ENCODE measurements around the gene STUB1. TPM values are rescaled to one million over a fixed set of nuclear protein-coding genes. Genes with fewer than 3 reads are reported as not detected.

The STUB1 gene
- total RNA-seq, 4 donors from 2014 or later = 155 to 215 (median 178) TPM

DNA sequence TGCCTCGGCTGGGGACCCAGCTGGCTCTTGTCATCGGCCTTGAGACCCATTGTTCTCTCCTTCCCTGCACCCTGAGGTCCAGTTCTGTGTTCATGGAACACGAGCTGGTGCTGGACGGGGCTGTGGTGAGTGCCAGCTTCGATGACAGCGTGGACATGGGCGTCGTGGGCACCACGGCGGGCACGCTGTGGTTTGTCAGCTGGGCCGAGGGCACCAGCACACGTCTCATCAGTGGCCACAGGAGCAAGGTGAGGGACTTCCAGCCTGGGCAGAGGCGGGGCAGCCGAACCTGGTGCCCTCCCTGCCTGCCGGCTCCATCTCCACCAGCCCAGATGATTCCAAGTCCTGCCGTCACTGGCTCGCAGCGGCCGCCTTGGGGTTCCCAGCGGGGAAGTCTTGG lies 17.6 kb upstream of the STUB1 start:
- Histone ChIP-seq H3K27ac (replicated peaks in 1 of 4) (no peak overlapping the region), H3K27me3 (no peaks in the 10 kb centered on the region), H3K4me1 (peaks cover 15 to 32% (median 27%) of the 10 kb centered on the region in 4 donors), H3K36me3 (peaks cover 0 to 16% (median 12%) of the 10 kb centered on the region in 4 donors), H3K9me3 (no peaks in the 10 kb centered on the region), H3K4me3 (no peak overlapping the region)
- TF ChIP-seq, protein P1, sequence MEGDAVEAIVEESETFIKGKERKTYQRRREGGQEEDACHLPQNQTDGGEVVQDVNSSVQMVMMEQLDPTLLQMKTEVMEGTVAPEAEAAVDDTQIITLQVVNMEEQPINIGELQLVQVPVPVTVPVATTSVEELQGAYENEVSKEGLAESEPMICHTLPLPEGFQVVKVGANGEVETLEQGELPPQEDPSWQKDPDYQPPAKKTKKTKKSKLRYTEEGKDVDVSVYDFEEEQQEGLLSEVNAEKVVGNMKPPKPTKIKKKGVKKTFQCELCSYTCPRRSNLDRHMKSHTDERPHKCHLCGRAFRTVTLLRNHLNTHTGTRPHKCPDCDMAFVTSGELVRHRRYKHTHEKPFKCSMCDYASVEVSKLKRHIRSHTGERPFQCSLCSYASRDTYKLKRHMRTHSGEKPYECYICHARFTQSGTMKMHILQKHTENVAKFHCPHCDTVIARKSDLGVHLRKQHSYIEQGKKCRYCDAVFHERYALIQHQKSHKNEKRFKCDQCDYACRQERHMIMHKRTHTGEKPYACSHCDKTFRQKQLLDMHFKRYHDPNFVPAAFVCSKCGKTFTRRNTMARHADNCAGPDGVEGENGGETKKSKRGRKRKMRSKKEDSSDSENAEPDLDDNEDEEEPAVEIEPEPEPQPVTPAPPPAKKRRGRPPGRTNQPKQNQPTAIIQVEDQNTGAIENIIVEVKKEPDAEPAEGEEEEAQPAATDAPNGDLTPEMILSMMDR (IDR thresholded peaks at IDR 0.05) = no peak
- TF ChIP-seq POLR2AphosphoS5 (IDR thresholded peaks at IDR 0.05) (no peak), POLR2A (IDR thresholded peaks at IDR 0.05; ENCODE audit: low read depth) (no peak), EP300 (IDR thresholded peaks at IDR 0.05) (no peak)
- intact Hi-C loops (cut with DNase I) = loop anchor here (5.0 kb wide), 1 partner anchor 85 kb away; no protein-coding TSS in a partner anchor
- 91% methylated on average over 16 of the region's 21 CpGs for WGBS
- no peak for DNase-seq (ENCODE audit: extremely low spot score)

DNA sequence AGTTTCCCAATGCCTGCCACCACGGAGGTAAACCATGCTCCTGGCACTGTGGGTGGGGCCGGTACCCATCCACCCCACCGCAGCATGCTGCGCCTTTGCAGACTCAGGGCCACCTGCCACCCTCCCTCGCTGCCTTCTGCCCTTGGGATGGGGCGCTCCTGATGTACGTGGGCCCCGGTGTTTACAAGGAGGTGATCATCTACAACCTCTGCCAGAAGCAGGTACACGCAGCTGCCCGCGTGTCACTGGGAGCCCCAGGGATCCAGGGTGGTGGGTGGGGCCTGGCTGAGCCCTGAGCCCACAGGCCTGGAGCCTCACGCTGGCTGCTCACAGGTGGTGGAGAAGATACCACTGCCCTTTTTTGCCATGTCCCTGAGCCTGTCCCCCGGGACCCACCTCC lies 13.6 kb upstream of the STUB1 start:
- intact Hi-C loops (cut with DNase I) = no loop called here
- peaks cover 21 to 29% (median 26%) of the 10 kb centered on the region in 4 donors for H3K36me3 ChIP-seq
- H3K4me3 ChIP-seq = no peak overlapping the region
- 92% methylated on average over 2 of the region's 13 CpGs for WGBS
- no peaks in the 10 kb centered on the region for H3K27me3 ChIP-seq
- H3K9me3 ChIP-seq = no peaks in the 10 kb centered on the region
- DNase-seq (ENCODE audit: extremely low spot score) = no peak
- no peak for TF ChIP-seq EP300 (IDR thresholded peaks at IDR 0.05)
- no peak for TF ChIP-seq POLR2AphosphoS5 (IDR thresholded peaks at IDR 0.05)
- TF ChIP-seq, protein P1 (IDR thresholded peaks at IDR 0.05) = no peak
- TF ChIP-seq POLR2A (IDR thresholded peaks at IDR 0.05; ENCODE audit: low read depth) = no peak
- H3K27ac ChIP-seq (replicated peaks in 1 of 4) = no peak overlapping the region
- peaks cover 16 to 33% (median 27%) of the 10 kb centered on the region in 4 donors for H3K4me1 ChIP-seq

DNA sequence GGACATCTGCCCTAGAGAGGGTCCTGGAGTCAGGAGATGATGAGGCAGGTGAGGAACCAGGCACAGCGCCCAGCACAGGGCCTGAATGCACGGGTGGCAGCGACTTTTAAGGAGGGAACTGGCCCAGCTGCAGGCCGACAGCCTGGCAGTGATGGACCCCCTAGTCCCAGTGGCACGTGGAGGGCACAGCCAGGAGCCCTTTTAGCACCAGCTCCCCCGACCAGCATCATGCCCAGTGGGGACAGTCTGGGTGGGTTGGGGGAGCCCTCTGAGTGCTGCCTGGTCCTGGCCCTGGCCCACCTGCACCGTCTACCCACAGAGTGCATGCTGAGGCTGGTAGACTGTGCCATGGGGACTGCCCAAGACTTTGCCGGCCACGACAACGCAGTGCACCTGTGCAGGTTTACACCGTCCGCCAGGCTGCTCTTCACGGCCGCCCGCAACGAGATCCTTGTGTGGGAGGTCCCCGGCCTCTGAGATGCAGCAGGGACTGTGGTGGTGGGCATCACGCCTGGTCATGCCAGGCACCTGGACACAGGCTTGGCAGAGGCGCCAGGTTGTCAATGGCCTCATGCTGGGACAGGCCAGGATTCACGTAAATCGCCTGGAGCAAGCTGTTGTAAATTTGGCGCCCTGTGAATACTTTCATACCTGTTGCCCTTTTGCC lies 13.0 kb upstream of the STUB1 start:
- no peak for TF ChIP-seq POLR2A (IDR thresholded peaks at IDR 0.05; ENCODE audit: low read depth)
- no peak for TF ChIP-seq EP300 (IDR thresholded peaks at IDR 0.05)
- TF ChIP-seq POLR2AphosphoS5 (IDR thresholded peaks at IDR 0.05) = no peak
- TF ChIP-seq, protein P1 (IDR thresholded peaks at IDR 0.05) = no peak
- Histone ChIP-seq H3K9me3 (no peaks in the 10 kb centered on the region), H3K4me3 (peak overlapping the region; percentile 81 to 99 (median 94)), H3K27ac (replicated peaks in 1 of 4) (peak overlapping the region; percentile 86 to 92 (median 90)), H3K27me3 (no peaks in the 10 kb centered on the region), H3K4me1 (peaks cover 15 to 28% (median 24%) of the 10 kb centered on the region in 4 donors), H3K36me3 (peaks cover 27 to 35% (median 33%) of the 10 kb centered on the region in 4 donors)
- DNase-seq (ENCODE audit: extremely low spot score) = no peak
- WGBS = 84% methylated on average over 17 of the region's 22 CpGs
- intact Hi-C loops (cut with DNase I) = no loop called here

DNA sequence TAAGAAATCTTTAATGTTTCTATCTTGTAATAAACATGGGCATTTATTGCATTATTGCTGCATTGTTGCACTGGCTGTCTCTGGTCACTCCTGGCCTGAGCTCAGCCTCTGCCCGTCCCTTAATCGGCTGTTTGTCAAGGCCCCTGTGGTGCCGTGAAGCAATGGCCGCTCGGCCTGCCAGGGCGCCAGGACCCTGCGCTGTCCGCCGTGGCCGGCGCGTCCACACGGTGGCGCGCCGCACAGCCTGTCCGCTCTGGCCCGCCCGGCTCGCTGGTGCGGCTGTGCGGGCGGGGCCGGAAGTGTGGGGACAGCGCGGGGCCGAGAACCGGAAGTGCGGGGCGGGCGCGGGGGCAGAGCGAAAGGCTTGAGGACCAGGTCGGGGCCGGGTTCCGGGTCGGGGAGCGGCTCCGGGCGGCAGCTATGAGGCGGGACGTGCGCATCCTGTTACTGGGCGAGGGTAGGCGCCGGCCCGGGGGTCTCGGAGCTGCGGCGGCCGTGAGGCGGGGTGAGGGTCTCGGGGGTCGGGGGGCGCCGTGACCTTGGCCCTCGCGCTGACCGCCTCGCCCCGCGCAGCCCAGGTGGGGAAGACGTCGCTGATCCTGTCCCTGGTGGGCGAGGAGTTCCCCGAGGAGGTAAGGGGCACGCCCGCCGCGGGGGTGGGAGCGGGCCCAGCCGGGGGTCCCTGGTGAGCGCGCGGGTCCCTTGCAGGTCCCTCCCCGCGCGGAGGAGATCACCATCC lies 12.3 kb upstream of the STUB1 start, which contains the start of gene RHOT2:
Gene RHOT2, plus strand, starts transcription at position 353 of the 739 bp plus-strand sequence. Its CDS starts 68 bp downstream, at position 421.
- TF ChIP-seq, protein P1 (IDR thresholded peaks at IDR 0.05) = peak; percentile 96 to 98 (median 96)
- TF ChIP-seq POLR2A (IDR thresholded peaks at IDR 0.05; ENCODE audit: low read depth) = peak; percentile 52
- TF ChIP-seq POLR2AphosphoS5 (IDR thresholded peaks at IDR 0.05) = peak; percentile 81 to 88
- TF ChIP-seq EP300 (IDR thresholded peaks at IDR 0.05) = no peak
- H3K4me3 ChIP-seq = peak within 1 kb of the TSS; percentile 81 to 99 (median 94)
- peak; percentile 98 for DNase-seq (ENCODE audit: extremely low spot score)
- WGBS = 0% methylated on average over 9 of the region's 78 CpGs
- H3K27ac ChIP-seq (replicated peaks in 1 of 4) = peak within 1 kb of the TSS; percentile 86 to 92 (median 90)
- peaks cover 34 to 43% (median 40%) of the 10 kb centered on the region in 4 donors for H3K36me3 ChIP-seq
- no peaks in the 10 kb centered on the region for H3K27me3 ChIP-seq
- H3K4me1 ChIP-seq = peaks cover 15 to 28% (median 24%) of the 10 kb centered on the region in 4 donors
- intact Hi-C loops (cut with DNase I) = no loop called here
- no peaks in the 10 kb centered on the region for H3K9me3 ChIP-seq
